Measurements from ENCODE around the gene ARID5B.

Gene ARID5B

GRCh38 chr10:62010366-62010765 is 108.9 kb downstream of the ARID5B start:
- no peak for TF ChIP-seq CTCF (conservative IDR thresholded peaks at IDR 0.05; ENCODE audit: low read depth, low read length)
- Histone ChIP-seq H4K20me1 (ENCODE audit: insufficient read depth) (no peaks in the 10 kb centered on the region), H3K4me3 (IDR thresholded peaks at IDR 0.05; ENCODE audit: insufficient read depth, low read depth, low read length) (no peak overlapping the region), H3K9ac (no peak overlapping the region), H3K79me2 (ENCODE audit: insufficient read depth, low read depth) (no peaks in the 10 kb centered on the region), H2AFZ (ENCODE audit: low read depth) (no peak overlapping the region), H3K4me2 (no peak overlapping the region), H3K4me1 (ENCODE audit: low read depth, poor library complexity, severe bottlenecking) (no peaks in the 10 kb centered on the region), H3K27me3 (ENCODE audit: insufficient read depth, low read depth) (no peaks in the 10 kb centered on the region), H3K27ac (no peak overlapping the region), H3K36me3 (ENCODE audit: insufficient read depth) (no peaks in the 10 kb centered on the region)

GRCh38 chr10:62011558-62011957 is 110.1 kb downstream of the ARID5B start:
- H4K20me1 ChIP-seq (ENCODE audit: insufficient read depth): no peaks in the 10 kb centered on the region
- H3K4me1 ChIP-seq (ENCODE audit: low read depth, poor library complexity, severe bottlenecking): no peaks in the 10 kb centered on the region
- no peak overlapping the region for H3K4me3 ChIP-seq (IDR thresholded peaks at IDR 0.05; ENCODE audit: insufficient read depth, low read depth, low read length)

GRCh38 chr10:62012318-62012717 is 110.8 kb downstream of the ARID5B start:
- Histone ChIP-seq H4K20me1 (ENCODE audit: insufficient read depth) (no peaks in the 10 kb centered on the region), H3K36me3 (ENCODE audit: insufficient read depth) (no peaks in the 10 kb centered on the region), H3K4me3 (IDR thresholded peaks at IDR 0.05; ENCODE audit: insufficient read depth, low read depth, low read length) (no peak overlapping the region), H3K4me1 (ENCODE audit: low read depth, poor library complexity, severe bottlenecking) (no peaks in the 10 kb centered on the region), H2AFZ (ENCODE audit: low read depth) (no peak overlapping the region), H3K27me3 (ENCODE audit: insufficient read depth, low read depth) (no peaks in the 10 kb centered on the region), H3K9ac (no peak overlapping the region), H3K79me2 (ENCODE audit: insufficient read depth, low read depth) (no peaks in the 10 kb centered on the region), H3K27ac (no peak overlapping the region), H3K4me2 (no peak overlapping the region)
- no peak for TF ChIP-seq CTCF (conservative IDR thresholded peaks at IDR 0.05; ENCODE audit: low read depth, low read length)

More at GRCh38 chr10:62011558-62011957, 110.1 kb downstream of the ARID5B start:
- Histone ChIP-seq H3K36me3 (ENCODE audit: insufficient read depth) (no peaks in the 10 kb centered on the region), H3K79me2 (ENCODE audit: insufficient read depth, low read depth) (no peaks in the 10 kb centered on the region), H3K4me2 (no peak overlapping the region), H2AFZ (ENCODE audit: low read depth) (no peak overlapping the region), H3K9ac (no peak overlapping the region), H3K27me3 (ENCODE audit: insufficient read depth, low read depth) (no peaks in the 10 kb centered on the region), H3K27ac (no peak overlapping the region)
- TF ChIP-seq CTCF (conservative IDR thresholded peaks at IDR 0.05; ENCODE audit: low read depth, low read length): no peak

- Histone ChIP-seq H3K36me3 (ENCODE audit: insufficient read depth) (no peaks in the 10 kb centered on the region), H3K4me2 (no peak overlapping the region), H2AFZ (ENCODE audit: low read depth) (no peak overlapping the region), H3K27ac (no peak overlapping the region), H3K27me3 (ENCODE audit: insufficient read depth, low read depth) (no peaks in the 10 kb centered on the region), H3K4me1 (ENCODE audit: low read depth, poor library complexity, severe bottlenecking) (no peaks in the 10 kb centered on the region), H4K20me1 (ENCODE audit: insufficient read depth) (no peaks in the 10 kb centered on the region), H3K4me3 (IDR thresholded peaks at IDR 0.05; ENCODE audit: insufficient read depth, low read depth, low read length) (no peak overlapping the region), H3K79me2 (ENCODE audit: insufficient read depth, low read depth) (no peaks in the 10 kb centered on the region), H3K9ac (no peak overlapping the region)
- TF ChIP-seq CTCF (conservative IDR thresholded peaks at IDR 0.05; ENCODE audit: low read depth, low read length): no peak
These were observed 113.0 kb downstream of the ARID5B start for GRCh38 chr10:62014510-62014909.
